WTC11 (cell line): ENCODE measurements around the gene PARS2. TPM values are rescaled to one million over a fixed set of nuclear protein-coding genes. Genes with fewer than 3 reads are reported as not detected.
A peak's percentile ranks its signal among the peaks of the same experiment; 100 is the strongest.

ENCODE experiments used
- ATAC-seq: fragments of 200-7000 bp; cut with Tn5 transposase; 2 replicates; pipeline ENCODE4 v1.10.0; 2021; ENCODE audit warnings: mild to moderate bottlenecking, moderate library complexity
- CTCF ChIA-PET: fragments of 300-600 bp; sonication (Branson Sonifier 250); formaldehyde crosslinking; loops from one replicate; lab custom pipeline; 2021; ENCODE audit warnings: antibody characterized with exemption; lab: Charles Lee
- POLR2A ChIA-PET: fragments of 350-600 bp; sonication (Branson Sonifier 250); formaldehyde crosslinking; loops from one replicate; lab custom pipeline; 2021; ENCODE audit warnings: antibody characterized with exemption; lab: Charles Lee
- DNase-seq: peaks from one replicate; pipeline ENCODE4 v3.0.0; 2021; ENCODE audit warnings: low spot score
- H3K27ac Mint-ChIP-seq: 2 replicates; pipeline ENCODE4 v1.8.0; 2021; ENCODE audit warnings: mixed read lengths
- H3K27me3 Mint-ChIP-seq: 2 replicates; pipeline ENCODE4 v1.8.0; 2021; ENCODE audit warnings: low read depth, mild to moderate bottlenecking, moderate library complexity, mixed read lengths
- H3K36me3 Mint-ChIP-seq: 2 replicates; pipeline ENCODE4 v1.8.0; 2021; ENCODE audit warnings: mixed read lengths
- H3K4me1 Mint-ChIP-seq: 2 replicates; pipeline ENCODE4 v1.8.0; 2022; ENCODE audit warnings: mixed read lengths
- H3K4me3 Mint-ChIP-seq: 2 replicates; pipeline ENCODE4 v1.8.0; 2021; ENCODE audit warnings: mild to moderate bottlenecking, moderate library complexity, mixed read lengths
- H3K9me3 Mint-ChIP-seq: 2 replicates; pipeline ENCODE4 v1.8.0; 2021; ENCODE audit warnings: mixed read lengths
- CBFB ChIP-seq: sonication (generic); formaldehyde crosslinking; IDR thresholded peaks from 2 replicates; pipeline ENCODE4 v1.8.1; 2022; ENCODE audit warnings: mild to moderate bottlenecking, low read depth, missing genetic modification reagents
- CREB1 ChIP-seq: sonication (generic); formaldehyde crosslinking; IDR thresholded peaks from 2 replicates; pipeline ENCODE4 v1.8.0; 2023; ENCODE audit warnings: mild to moderate bottlenecking, missing genetic modification reagents
- CREM ChIP-seq: sonication (generic); formaldehyde crosslinking; IDR thresholded peaks from 2 replicates; pipeline ENCODE4 v1.8.1; 2022; ENCODE audit warnings: mild to moderate bottlenecking, missing genetic modification reagents, moderate library complexity
- ELF4 ChIP-seq: sonication (generic); formaldehyde crosslinking; IDR thresholded peaks from 2 replicates; pipeline ENCODE4 v1.8.1; 2022; ENCODE audit warnings: low read depth, mild to moderate bottlenecking, moderate library complexity, missing genetic modification reagents
- FOXJ3 ChIP-seq: sonication (generic); formaldehyde crosslinking; IDR thresholded peaks from 2 replicates; pipeline ENCODE4 v1.9.0; 2021; ENCODE audit warnings: missing genetic modification reagents, mild to moderate bottlenecking, borderline replicate concordance
- NFATC4 ChIP-seq: fragments of 250-450 bp; sonication (Bioruptor Pico); IDR thresholded peaks from 2 replicates; pipeline ENCODE4 v1.9.0; 2021; ENCODE audit warnings: mild to moderate bottlenecking
- RELA ChIP-seq: sonication (generic); formaldehyde crosslinking; IDR thresholded peaks from 2 replicates; pipeline ENCODE4 v1.8.1; 2022; ENCODE audit warnings: missing genetic modification reagents, mild to moderate bottlenecking, borderline replicate concordance
- SOX15 ChIP-seq: fragments of 250-450 bp; sonication (Bioruptor Pico); IDR thresholded peaks from 2 replicates; pipeline ENCODE4 v1.9.0; 2021; ENCODE audit warnings: mild to moderate bottlenecking
- TEAD1 ChIP-seq: sonication (generic); formaldehyde crosslinking; IDR thresholded peaks from 2 replicates; pipeline ENCODE4 v1.8.0; 2022; ENCODE audit warnings: mild to moderate bottlenecking, missing genetic modification reagents
- TEAD4 ChIP-seq: sonication (generic); formaldehyde crosslinking; IDR thresholded peaks from 2 replicates; pipeline ENCODE4 v1.8.0; 2022; ENCODE audit warnings: mild to moderate bottlenecking, missing genetic modification reagents
- ZNF219 ChIP-seq: sonication (generic); formaldehyde crosslinking; IDR thresholded peaks from 2 replicates; pipeline ENCODE4 v1.8.0; 2023; ENCODE audit warnings: missing genetic modification reagents, mild to moderate bottlenecking, borderline replicate concordance
- total RNA-seq: library from RNA; stranded (reverse); gene quantifications from 3 replicates; pipeline ENCODE4 v1.2.3, GENCODE V29; 2021
- TF ChIP-seq, protein P1 (sequence below): sonication (generic); formaldehyde crosslinking; IDR thresholded peaks from 2 replicates; pipeline ENCODE4 v1.8.0; 2022; ENCODE audit warnings: missing genetic modification reagents
- TF ChIP-seq, protein P2 (sequence below): sonication (generic); formaldehyde crosslinking; IDR thresholded peaks from 2 replicates; pipeline ENCODE4 v1.8.0; 2022; ENCODE audit warnings: mild to moderate bottlenecking, missing genetic modification reagents
- TF ChIP-seq, protein P3 (sequence below): sonication (generic); formaldehyde crosslinking; IDR thresholded peaks from 2 replicates; pipeline ENCODE4 v1.8.1; 2023; ENCODE audit warnings: mild to moderate bottlenecking, moderate library complexity, missing genetic modification reagents
- TF ChIP-seq, protein P4 (sequence below): fragments of 250-450 bp; sonication (Bioruptor Pico); IDR thresholded peaks from 2 replicates; pipeline ENCODE4 v1.9.0; 2021; ENCODE audit warnings: mild to moderate bottlenecking
- TF ChIP-seq, protein P5 (sequence below): sonication (generic); formaldehyde crosslinking; IDR thresholded peaks from 2 replicates; pipeline ENCODE4 v1.8.1; 2023; ENCODE audit warnings: mild to moderate bottlenecking, missing genetic modification reagents
- TF ChIP-seq, protein P6 (sequence below): sonication (generic); formaldehyde crosslinking; IDR thresholded peaks from 2 replicates; pipeline ENCODE4 v1.8.1; 2023; ENCODE audit warnings: mild to moderate bottlenecking, missing genetic modification reagents, borderline replicate concordance
- TF ChIP-seq, protein P7 (sequence below): sonication (generic); formaldehyde crosslinking; IDR thresholded peaks from 2 replicates; pipeline ENCODE4 v1.8.1; 2023; ENCODE audit warnings: mild to moderate bottlenecking, missing genetic modification reagents, moderate library complexity

The PARS2 gene
- total RNA-seq, 1 experiment from 2014 or later: 11.5 TPM

DNA sequence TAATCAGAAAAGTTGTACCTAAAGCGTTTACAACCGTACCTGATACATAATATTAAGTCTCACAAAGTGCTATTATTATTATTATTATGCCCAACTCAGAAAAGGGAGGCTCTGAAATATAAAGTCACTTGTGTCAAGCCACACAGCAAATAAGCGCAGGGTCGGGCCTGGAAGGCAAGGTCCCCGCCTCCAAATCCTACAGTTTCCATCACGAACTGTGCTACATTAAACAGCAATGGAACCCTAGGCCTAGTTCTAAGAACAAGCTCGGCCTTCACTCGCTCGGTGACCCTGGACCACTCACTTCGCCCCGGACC lies 549 bp downstream of the PARS2 start:
- TF ChIP-seq SOX15 (CRISPR knock-in tag) (no peak), TEAD1 (CRISPR knock-in tag) (no peak), ZNF219 (CRISPR knock-in tag) (no peak), CREB1 (no peak)
- TF ChIP-seq, protein P1, sequence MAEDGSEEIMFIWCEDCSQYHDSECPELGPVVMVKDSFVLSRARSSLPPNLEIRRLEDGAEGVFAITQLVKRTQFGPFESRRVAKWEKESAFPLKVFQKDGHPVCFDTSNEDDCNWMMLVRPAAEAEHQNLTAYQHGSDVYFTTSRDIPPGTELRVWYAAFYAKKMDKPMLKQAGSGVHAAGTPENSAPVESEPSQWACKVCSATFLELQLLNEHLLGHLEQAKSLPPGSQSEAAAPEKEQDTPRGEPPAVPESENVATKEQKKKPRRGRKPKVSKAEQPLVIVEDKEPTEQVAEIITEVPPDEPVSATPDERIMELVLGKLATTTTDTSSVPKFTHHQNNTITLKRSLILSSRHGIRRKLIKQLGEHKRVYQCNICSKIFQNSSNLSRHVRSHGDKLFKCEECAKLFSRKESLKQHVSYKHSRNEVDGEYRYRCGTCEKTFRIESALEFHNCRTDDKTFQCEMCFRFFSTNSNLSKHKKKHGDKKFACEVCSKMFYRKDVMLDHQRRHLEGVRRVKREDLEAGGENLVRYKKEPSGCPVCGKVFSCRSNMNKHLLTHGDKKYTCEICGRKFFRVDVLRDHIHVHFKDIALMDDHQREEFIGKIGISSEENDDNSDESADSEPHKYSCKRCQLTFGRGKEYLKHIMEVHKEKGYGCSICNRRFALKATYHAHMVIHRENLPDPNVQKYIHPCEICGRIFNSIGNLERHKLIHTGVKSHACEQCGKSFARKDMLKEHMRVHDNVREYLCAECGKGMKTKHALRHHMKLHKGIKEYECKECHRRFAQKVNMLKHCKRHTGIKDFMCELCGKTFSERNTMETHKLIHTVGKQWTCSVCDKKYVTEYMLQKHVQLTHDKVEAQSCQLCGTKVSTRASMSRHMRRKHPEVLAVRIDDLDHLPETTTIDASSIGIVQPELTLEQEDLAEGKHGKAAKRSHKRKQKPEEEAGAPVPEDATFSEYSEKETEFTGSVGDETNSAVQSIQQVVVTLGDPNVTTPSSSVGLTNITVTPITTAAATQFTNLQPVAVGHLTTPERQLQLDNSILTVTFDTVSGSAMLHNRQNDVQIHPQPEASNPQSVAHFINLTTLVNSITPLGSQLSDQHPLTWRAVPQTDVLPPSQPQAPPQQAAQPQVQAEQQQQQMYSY (CRISPR knock-in tag): no peak
- TF ChIP-seq, protein P2, sequence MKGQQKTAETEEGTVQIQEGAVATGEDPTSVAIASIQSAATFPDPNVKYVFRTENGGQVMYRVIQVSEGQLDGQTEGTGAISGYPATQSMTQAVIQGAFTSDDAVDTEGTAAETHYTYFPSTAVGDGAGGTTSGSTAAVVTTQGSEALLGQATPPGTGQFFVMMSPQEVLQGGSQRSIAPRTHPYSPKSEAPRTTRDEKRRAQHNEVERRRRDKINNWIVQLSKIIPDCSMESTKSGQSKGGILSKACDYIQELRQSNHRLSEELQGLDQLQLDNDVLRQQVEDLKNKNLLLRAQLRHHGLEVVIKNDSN (CRISPR knock-in tag): no peak
- Mint-ChIP-seq H3K4me1 (peaks cover 22% of the 10 kb centered on the region), H3K27me3 (no peaks in the 10 kb centered on the region; the same call in 1 of the 2 replicates), H3K9me3 (no peaks in the 10 kb centered on the region), H3K4me3 (peak overlapping the region; percentile 94), H3K27ac (peak overlapping the region; percentile 89), H3K36me3 (no peaks in the 10 kb centered on the region)
- ChIA-PET POLR2A (no interaction called here), CTCF (interaction anchor here (3.0 kb wide), 1 partner anchor 28 kb away, joined by 11 read pairs; no protein-coding TSS in a partner anchor)
- DNase-seq (no peak), ATAC-seq (no peak)

DNA sequence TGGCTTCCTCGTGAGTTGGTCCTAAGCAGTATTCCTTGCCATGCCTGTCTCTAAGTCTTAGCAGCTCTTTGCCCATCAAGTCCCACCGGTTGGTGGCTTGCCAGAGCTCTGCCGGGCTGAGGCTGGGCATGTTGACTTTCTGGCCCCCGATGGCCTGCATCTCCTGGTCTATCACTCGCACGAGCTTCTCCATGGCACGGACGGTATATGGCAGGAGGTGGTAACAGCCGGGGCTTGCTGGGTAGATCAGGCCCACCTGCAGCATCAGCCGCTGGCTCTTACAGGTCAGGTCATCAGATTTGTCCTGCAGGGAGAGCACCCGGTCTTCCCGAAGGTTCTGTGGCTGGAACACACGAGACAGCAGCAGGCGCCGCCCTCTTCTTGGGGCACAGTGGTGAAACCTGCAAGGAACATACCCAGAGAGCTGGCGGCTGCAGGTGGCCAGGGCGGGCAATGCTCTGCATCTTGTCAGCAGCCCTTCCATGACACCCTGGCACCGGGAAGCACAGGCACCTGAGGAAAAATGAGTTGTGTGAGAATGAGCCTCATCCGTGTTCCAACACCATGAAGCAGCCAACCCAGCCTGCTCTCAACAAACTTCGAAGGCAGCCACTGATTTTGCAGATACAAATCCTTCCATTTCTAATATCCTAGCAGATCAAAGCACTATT lies 5.5 kb downstream of the PARS2 start:
- Mint-ChIP-seq H3K36me3 (0 out of 2 replicates have a peak, but pooled peaks cover 8% of the 10 kb centered on the region), H3K27me3 (no peaks in the 10 kb centered on the region), H3K9me3 (no peaks in the 10 kb centered on the region), H3K4me1 (peaks cover 11% of the 10 kb centered on the region; the same call in 1 of the 2 replicates), H3K4me3 (no peak overlapping the region), H3K27ac (no peak overlapping the region)
- no peak for DNase-seq
- CTCF ChIA-PET: interaction anchor here (0.7 kb wide), 1 partner anchor 33 kb away, joined by 4 read pairs; no protein-coding TSS in a partner anchor
- no peak for ATAC-seq
- POLR2A ChIA-PET: interaction anchor here (1.3 kb wide), 1 partner anchor 8 kb away, joined by 3 read pairs; no protein-coding TSS in a partner anchor
- no peak for TF ChIP-seq ELF4 (CRISPR knock-in tag)
- TF ChIP-seq NFATC4 (CRISPR knock-in tag): no peak
- TF ChIP-seq, protein P3, sequence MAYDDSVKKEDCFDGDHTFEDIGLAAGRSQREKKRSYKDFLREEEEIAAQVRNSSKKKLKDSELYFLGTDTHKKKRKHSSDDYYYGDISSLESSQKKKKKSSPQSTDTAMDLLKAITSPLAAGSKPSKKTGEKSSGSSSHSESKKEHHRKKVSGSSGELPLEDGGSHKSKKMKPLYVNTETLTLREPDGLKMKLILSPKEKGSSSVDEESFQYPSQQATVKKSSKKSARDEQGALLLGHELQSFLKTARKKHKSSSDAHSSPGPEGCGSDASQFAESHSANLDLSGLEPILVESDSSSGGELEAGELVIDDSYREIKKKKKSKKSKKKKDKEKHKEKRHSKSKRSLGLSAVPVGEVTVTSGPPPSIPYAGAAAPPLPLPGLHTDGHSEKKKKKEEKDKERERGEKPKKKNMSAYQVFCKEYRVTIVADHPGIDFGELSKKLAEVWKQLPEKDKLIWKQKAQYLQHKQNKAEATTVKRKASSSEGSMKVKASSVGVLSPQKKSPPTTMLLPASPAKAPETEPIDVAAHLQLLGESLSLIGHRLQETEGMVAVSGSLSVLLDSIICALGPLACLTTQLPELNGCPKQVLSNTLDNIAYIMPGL: no peak
- TF ChIP-seq SOX15 (CRISPR knock-in tag): no peak
- TF ChIP-seq, protein P4, sequence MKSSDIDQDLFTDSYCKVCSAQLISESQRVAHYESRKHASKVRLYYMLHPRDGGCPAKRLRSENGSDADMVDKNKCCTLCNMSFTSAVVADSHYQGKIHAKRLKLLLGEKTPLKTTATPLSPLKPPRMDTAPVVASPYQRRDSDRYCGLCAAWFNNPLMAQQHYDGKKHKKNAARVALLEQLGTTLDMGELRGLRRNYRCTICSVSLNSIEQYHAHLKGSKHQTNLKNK (CRISPR knock-in tag): no peak
- TF ChIP-seq, protein P5, sequence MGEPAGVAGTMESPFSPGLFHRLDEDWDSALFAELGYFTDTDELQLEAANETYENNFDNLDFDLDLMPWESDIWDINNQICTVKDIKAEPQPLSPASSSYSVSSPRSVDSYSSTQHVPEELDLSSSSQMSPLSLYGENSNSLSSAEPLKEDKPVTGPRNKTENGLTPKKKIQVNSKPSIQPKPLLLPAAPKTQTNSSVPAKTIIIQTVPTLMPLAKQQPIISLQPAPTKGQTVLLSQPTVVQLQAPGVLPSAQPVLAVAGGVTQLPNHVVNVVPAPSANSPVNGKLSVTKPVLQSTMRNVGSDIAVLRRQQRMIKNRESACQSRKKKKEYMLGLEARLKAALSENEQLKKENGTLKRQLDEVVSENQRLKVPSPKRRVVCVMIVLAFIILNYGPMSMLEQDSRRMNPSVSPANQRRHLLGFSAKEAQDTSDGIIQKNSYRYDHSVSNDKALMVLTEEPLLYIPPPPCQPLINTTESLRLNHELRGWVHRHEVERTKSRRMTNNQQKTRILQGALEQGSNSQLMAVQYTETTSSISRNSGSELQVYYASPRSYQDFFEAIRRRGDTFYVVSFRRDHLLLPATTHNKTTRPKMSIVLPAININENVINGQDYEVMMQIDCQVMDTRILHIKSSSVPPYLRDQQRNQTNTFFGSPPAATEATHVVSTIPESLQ (CRISPR knock-in tag): no peak
- TF ChIP-seq CREM (CRISPR knock-in tag): no peak
- TF ChIP-seq TEAD4: no peak
- TF ChIP-seq, protein P6, sequence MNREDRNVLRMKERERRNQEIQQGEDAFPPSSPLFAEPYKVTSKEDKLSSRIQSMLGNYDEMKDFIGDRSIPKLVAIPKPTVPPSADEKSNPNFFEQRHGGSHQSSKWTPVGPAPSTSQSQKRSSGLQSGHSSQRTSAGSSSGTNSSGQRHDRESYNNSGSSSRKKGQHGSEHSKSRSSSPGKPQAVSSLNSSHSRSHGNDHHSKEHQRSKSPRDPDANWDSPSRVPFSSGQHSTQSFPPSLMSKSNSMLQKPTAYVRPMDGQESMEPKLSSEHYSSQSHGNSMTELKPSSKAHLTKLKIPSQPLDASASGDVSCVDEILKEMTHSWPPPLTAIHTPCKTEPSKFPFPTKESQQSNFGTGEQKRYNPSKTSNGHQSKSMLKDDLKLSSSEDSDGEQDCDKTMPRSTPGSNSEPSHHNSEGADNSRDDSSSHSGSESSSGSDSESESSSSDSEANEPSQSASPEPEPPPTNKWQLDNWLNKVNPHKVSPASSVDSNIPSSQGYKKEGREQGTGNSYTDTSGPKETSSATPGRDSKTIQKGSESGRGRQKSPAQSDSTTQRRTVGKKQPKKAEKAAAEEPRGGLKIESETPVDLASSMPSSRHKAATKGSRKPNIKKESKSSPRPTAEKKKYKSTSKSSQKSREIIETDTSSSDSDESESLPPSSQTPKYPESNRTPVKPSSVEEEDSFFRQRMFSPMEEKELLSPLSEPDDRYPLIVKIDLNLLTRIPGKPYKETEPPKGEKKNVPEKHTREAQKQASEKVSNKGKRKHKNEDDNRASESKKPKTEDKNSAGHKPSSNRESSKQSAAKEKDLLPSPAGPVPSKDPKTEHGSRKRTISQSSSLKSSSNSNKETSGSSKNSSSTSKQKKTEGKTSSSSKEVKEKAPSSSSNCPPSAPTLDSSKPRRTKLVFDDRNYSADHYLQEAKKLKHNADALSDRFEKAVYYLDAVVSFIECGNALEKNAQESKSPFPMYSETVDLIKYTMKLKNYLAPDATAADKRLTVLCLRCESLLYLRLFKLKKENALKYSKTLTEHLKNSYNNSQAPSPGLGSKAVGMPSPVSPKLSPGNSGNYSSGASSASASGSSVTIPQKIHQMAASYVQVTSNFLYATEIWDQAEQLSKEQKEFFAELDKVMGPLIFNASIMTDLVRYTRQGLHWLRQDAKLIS (CRISPR knock-in tag): no peak
- no peak for TF ChIP-seq FOXJ3 (CRISPR knock-in tag)
- TF ChIP-seq, protein P7, sequence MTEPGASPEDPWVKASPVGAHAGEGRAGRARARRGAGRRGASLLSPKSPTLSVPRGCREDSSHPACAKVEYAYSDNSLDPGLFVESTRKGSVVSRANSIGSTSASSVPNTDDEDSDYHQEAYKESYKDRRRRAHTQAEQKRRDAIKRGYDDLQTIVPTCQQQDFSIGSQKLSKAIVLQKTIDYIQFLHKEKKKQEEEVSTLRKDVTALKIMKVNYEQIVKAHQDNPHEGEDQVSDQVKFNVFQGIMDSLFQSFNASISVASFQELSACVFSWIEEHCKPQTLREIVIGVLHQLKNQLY (CRISPR knock-in tag): no peak
- TF ChIP-seq CBFB (CRISPR knock-in tag): no peak
- no peak for TF ChIP-seq RELA (CRISPR knock-in tag)
